Measurements from ENCODE around the gene IWS1.

Gene IWS1

DNA sequence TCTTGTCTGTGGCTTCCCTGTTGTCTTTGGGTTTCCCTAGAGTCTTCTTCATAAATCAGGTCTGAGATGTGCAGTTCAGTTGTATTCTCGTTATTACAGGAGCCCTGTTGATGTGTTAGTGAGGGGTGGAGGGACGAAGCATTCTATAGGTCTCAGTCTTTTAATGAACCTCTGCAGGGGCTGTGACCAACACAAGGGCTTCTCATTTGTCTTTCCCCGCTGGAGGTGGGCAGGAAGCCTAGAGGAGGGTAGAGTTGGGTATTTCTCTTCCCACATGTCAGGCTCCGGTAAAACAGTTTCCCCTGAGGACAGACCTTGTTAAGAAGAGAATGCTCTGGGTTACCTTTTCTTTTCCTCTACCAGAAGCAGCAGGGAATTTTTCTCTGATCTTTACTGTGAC lies 76.9 kb downstream of the IWS1 start:
- H3K27ac ChIP-seq (ENCODE audit: low read depth, low read length) = no peak overlapping the region
- no peaks in the 10 kb centered on the region for H3F3A ChIP-seq (ENCODE audit: insufficient read depth)
- H4K20me1 ChIP-seq (ENCODE audit: low read depth, low read length) = no peaks in the 10 kb centered on the region
- TF ChIP-seq, protein P1, sequence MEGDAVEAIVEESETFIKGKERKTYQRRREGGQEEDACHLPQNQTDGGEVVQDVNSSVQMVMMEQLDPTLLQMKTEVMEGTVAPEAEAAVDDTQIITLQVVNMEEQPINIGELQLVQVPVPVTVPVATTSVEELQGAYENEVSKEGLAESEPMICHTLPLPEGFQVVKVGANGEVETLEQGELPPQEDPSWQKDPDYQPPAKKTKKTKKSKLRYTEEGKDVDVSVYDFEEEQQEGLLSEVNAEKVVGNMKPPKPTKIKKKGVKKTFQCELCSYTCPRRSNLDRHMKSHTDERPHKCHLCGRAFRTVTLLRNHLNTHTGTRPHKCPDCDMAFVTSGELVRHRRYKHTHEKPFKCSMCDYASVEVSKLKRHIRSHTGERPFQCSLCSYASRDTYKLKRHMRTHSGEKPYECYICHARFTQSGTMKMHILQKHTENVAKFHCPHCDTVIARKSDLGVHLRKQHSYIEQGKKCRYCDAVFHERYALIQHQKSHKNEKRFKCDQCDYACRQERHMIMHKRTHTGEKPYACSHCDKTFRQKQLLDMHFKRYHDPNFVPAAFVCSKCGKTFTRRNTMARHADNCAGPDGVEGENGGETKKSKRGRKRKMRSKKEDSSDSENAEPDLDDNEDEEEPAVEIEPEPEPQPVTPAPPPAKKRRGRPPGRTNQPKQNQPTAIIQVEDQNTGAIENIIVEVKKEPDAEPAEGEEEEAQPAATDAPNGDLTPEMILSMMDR (IDR thresholded peaks at IDR 0.05; ENCODE audit: insufficient read depth, low read length, poor library complexity, severe bottlenecking) = no peak
- TF ChIP-seq EZH2phosphoT487 (conservative IDR thresholded peaks at IDR 0.05; ENCODE audit: low read length) = no peak
- no peaks in the 10 kb centered on the region for H3K9me2 ChIP-seq (replicated peaks; ENCODE audit: insufficient read depth, low read length)
- H2AFZ ChIP-seq (ENCODE audit: low read depth, low read length, severe bottlenecking) = no peak overlapping the region
- no peak overlapping the region for H3K4me2 ChIP-seq (ENCODE audit: low read depth, low read length, poor library complexity, severe bottlenecking)
- no peaks in the 10 kb centered on the region for H3K9me3 ChIP-seq (ENCODE audit: insufficient read depth, low read length)
- no peaks in the 10 kb centered on the region for H3K36me3 ChIP-seq (ENCODE audit: low read length)
- H3K9ac ChIP-seq (ENCODE audit: low read length) = no peak overlapping the region
- H3K4me3 ChIP-seq (ENCODE audit: insufficient read depth, low read length, poor library complexity, severe bottlenecking) = no peak overlapping the region
- H3K79me2 ChIP-seq (ENCODE audit: insufficient read depth, low read length) = no peaks in the 10 kb centered on the region
- no peaks in the 10 kb centered on the region for H3K27me3 ChIP-seq (ENCODE audit: low read length)

DNA sequence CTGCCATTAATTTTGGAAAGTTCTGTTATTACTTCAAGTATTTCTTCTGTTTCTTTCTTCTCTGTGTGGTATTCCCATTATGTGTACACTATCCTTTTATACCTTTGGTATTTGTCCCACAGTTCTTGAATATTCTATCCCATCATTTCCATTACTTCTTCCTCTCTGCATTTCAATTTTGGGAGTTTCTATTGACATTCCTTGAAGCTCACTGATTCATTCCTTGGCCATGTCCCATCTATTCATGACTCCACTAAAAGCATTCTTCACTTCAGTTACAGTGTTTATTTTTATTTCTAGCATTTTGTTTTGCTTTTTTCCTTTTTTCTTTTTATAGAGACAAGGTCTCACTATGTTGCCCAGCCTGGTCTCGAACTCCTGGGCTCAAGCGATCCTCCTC lies 77.8 kb downstream of the IWS1 start:
- TF ChIP-seq EZH2phosphoT487 (conservative IDR thresholded peaks at IDR 0.05; ENCODE audit: low read length) = no peak
- TF ChIP-seq, protein P1 (IDR thresholded peaks at IDR 0.05; ENCODE audit: insufficient read depth, low read length, poor library complexity, severe bottlenecking) = no peak
- Histone ChIP-seq H2AFZ (ENCODE audit: low read depth, low read length, severe bottlenecking) (no peak overlapping the region), H4K20me1 (ENCODE audit: low read depth, low read length) (no peaks in the 10 kb centered on the region), H3K4me3 (ENCODE audit: insufficient read depth, low read length, poor library complexity, severe bottlenecking) (no peak overlapping the region), H3K36me3 (ENCODE audit: low read length) (no peaks in the 10 kb centered on the region), H3F3A (ENCODE audit: insufficient read depth) (no peaks in the 10 kb centered on the region), H3K9me3 (ENCODE audit: insufficient read depth, low read length) (no peaks in the 10 kb centered on the region), H3K4me2 (ENCODE audit: low read depth, low read length, poor library complexity, severe bottlenecking) (no peak overlapping the region), H3K27me3 (ENCODE audit: low read length) (no peaks in the 10 kb centered on the region), H3K27ac (ENCODE audit: low read depth, low read length) (no peak overlapping the region), H3K9ac (ENCODE audit: low read length) (no peak overlapping the region), H3K79me2 (ENCODE audit: insufficient read depth, low read length) (no peaks in the 10 kb centered on the region), H3K9me2 (replicated peaks; ENCODE audit: insufficient read depth, low read length) (no peaks in the 10 kb centered on the region)

DNA sequence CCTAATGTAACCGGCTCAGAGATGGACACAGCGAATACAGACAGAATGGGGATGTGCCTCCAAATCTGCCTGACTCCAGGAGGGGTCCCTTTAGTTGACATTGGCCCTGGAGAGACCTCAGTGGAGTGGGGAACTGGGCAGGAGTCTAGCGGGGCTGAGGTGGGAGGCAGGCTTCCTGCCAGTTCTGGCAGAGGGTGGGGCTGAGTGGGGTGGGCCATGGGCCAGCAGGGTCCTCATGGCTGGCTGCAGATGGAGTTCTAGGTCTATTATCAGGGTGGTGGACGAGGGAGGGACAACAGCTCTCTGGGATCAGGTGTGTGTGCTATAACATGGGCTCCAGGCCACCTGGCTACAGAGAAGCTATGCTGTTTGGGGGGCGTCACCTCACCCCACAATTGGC lies 86.9 kb downstream of the IWS1 start:
- no peaks in the 10 kb centered on the region for H3K9me2 ChIP-seq (replicated peaks; ENCODE audit: insufficient read depth, low read length)
- no peaks in the 10 kb centered on the region for H3K9me3 ChIP-seq (ENCODE audit: insufficient read depth, low read length)
- H3K79me2 ChIP-seq (ENCODE audit: insufficient read depth, low read length) = no peaks in the 10 kb centered on the region
- H4K20me1 ChIP-seq (ENCODE audit: low read depth, low read length) = no peaks in the 10 kb centered on the region
- H3K27me3 ChIP-seq (ENCODE audit: low read length) = no peaks in the 10 kb centered on the region
- H3F3A ChIP-seq (ENCODE audit: insufficient read depth) = no peaks in the 10 kb centered on the region
- TF ChIP-seq, protein P1 (IDR thresholded peaks at IDR 0.05; ENCODE audit: insufficient read depth, low read length, poor library complexity, severe bottlenecking) = no peak
- no peak for TF ChIP-seq EZH2phosphoT487 (conservative IDR thresholded peaks at IDR 0.05; ENCODE audit: low read length)
- no peak overlapping the region for H2AFZ ChIP-seq (ENCODE audit: low read depth, low read length, severe bottlenecking)
- no peak overlapping the region for H3K4me3 ChIP-seq (ENCODE audit: insufficient read depth, low read length, poor library complexity, severe bottlenecking)
- H3K36me3 ChIP-seq (ENCODE audit: low read length) = no peaks in the 10 kb centered on the region
- no peak overlapping the region for H3K4me2 ChIP-seq (ENCODE audit: low read depth, low read length, poor library complexity, severe bottlenecking)
- no peak overlapping the region for H3K27ac ChIP-seq (ENCODE audit: low read depth, low read length)
- no peak overlapping the region for H3K9ac ChIP-seq (ENCODE audit: low read length)
